ENCODE results near the gene SP6. TPM values are rescaled to one million over a fixed set of nuclear protein-coding genes. Genes with fewer than 3 reads are reported as not detected.

SP6 gene
- total and polyA plus RNA-seq, 2 of the 8 experiments (the other 6 are each of a cell fraction or from before 2014, with no cell fraction given) = 1.2 to 1.5 TPM

- peaks cover 11% of the 10 kb centered on the region for H3K23me2 ChIP-seq (ENCODE audit: low read depth, low read length)
- no peak overlapping the region for H2BK5ac ChIP-seq (ENCODE audit: low read depth, low read length)
- no peak overlapping the region for H3K56ac ChIP-seq (replicated peaks; ENCODE audit: insufficient read length, low read depth, low read length)
- POLR2A ChIA-PET (ENCODE audit: partially characterized antibody) = interaction anchor here (1.1 to 2.3 kb wide), 6 partner anchors 9 to 144 kb away, joined by 3 to 7 read pairs (median 4); partner anchors contain the start of gene SP2
- H3K79me2 ChIP-seq (ENCODE audit: control insufficient read depth in 1 of 2, insufficient read depth in 2 of 2, low read length in 2 of 2) = no peaks in the 10 kb centered on the region
- H3K14ac ChIP-seq (ENCODE audit: insufficient read length) = no peak overlapping the region
- H2AK5ac ChIP-seq (ENCODE audit: low read depth, low read length) = no peak overlapping the region
- peak overlapping the region; percentile 20; the same call in 1 of the 2 replicates for H2BK12ac ChIP-seq (ENCODE audit: low read depth, low read length)
- H3K18ac ChIP-seq (ENCODE audit: extremely low read depth, low read length) = no peak overlapping the region
- peaks cover 18 to 50% (median 48%) of the 10 kb centered on the region in 4 experiments for H3K27me3 ChIP-seq (replicated peaks in 1 of 4; ENCODE audit: control insufficient read depth in 3 of 4, extremely low read depth in 1 of 4, insufficient read depth in 3 of 4, low read length in 3 of 4)
- CTCF ChIA-PET (ENCODE audit: partially characterized antibody) = interaction anchor here (1.6 to 33.0 kb wide), 6 partner anchors 9 to 171 kb away, joined by 3 to 1206 read pairs (median 133); partner anchors contain the start of genes SCRN2, SP2 and SP6
- H3K23ac ChIP-seq (ENCODE audit: insufficient read length) = no peak overlapping the region
- H3K4me1 ChIP-seq (replicated peaks in 1 of 4; ENCODE audit: control insufficient read depth in 3 of 4, insufficient read depth in 4 of 4, low read length in 3 of 4) = peaks cover 4 to 9% (median 7%) of the 10 kb centered on the region in 4 experiments; a peak in 5 of 7 replicates
- no peaks in the 10 kb centered on the region for H4K20me1 ChIP-seq (replicated peaks in 1 of 2; ENCODE audit: control insufficient read depth in 1 of 2, insufficient read depth in 2 of 2, low read length in 2 of 2)
- no peak overlapping the region for H2AFZ ChIP-seq (ENCODE audit: low read length)
- no peak overlapping the region for H3K4me2 ChIP-seq (ENCODE audit: insufficient read depth in 1 of 2, low read depth in 2 of 2, low read length in 2 of 2)
- H3K79me1 ChIP-seq (ENCODE audit: low read depth, low read length) = no peaks in the 10 kb centered on the region
- no peak overlapping the region for H2BK120ac ChIP-seq (replicated peaks; ENCODE audit: low read depth, low read length)
- no peak overlapping the region for H3K4me3 ChIP-seq (ENCODE audit: extremely low read depth in 1 of 4, insufficient read depth in 2 of 4, low read depth in 3 of 4, low read length in 4 of 4)
- H3K36me3 ChIP-seq (ENCODE audit: control insufficient read depth in 2 of 4, insufficient read depth in 4 of 4, low read length in 3 of 4) = no peaks in the 10 kb centered on the region
- no peak overlapping the region for H4K91ac ChIP-seq (replicated peaks; ENCODE audit: insufficient read length, low read length)
- H3K27ac ChIP-seq (ENCODE audit: low read depth, low read length) = no peak overlapping the region
- no peak overlapping the region for H2BK20ac ChIP-seq (ENCODE audit: low read length)
- DNase-seq (ENCODE audit: low read depth in 1 of 2, low spot score in 2 of 2) = no peak
- no peaks in the 10 kb centered on the region for H3K9me3 ChIP-seq (ENCODE audit: insufficient read depth in 2 of 2, low read depth in 1 of 2, low read length in 1 of 2)
- no peak for FAIRE-seq
- H4K5ac ChIP-seq (ENCODE audit: insufficient read length, low read depth, low read length) = no peak overlapping the region
- 65% methylated on average over 3 of the region's 3 CpGs; no CpG with 5 or more reads in 1 of the 2 experiments for WGBS, 2 experiments (ENCODE audit: extremely low coverage in 1 of 2, insufficient coverage in 1 of 2, insufficient read length in 1 of 2, insufficient replicate concordance in 2 of 2, low coverage in 1 of 2, low lambda C conversion rate in 2 of 2, missing lambda C conversion rate in 1 of 2)
- no peak overlapping the region for H3K9ac ChIP-seq (replicated peaks in 1 of 4; ENCODE audit: extremely low read depth in 1 of 4, low read depth in 3 of 4, low read length in 3 of 4)
- no peak overlapping the region for H3K4ac ChIP-seq (replicated peaks; ENCODE audit: insufficient read length, low read depth, low read length)
- H4K8ac ChIP-seq (ENCODE audit: extremely low read depth, insufficient read depth, low read length) = 0 out of 2 replicates have a peak overlapping the region, but pooled peaks have one; percentile 5
- H2BK15ac ChIP-seq (ENCODE audit: low read length) = no peak overlapping the region
- no peak for TF ChIP-seq CREB1 (IDR thresholded peaks at IDR 0.05)
Measured at GRCh38 chr17:47855737-47856136, 4.8 kb upstream of the SP6 start.

Data from H1 (cell line).